ENCODE data around the gene EFHC1. TPM values are rescaled to one million over a fixed set of nuclear protein-coding genes. Genes with fewer than 3 reads are reported as not detected.

EFHC1 gene
- total RNA-seq, 4 donors from 2014 or later = 0.46 to 9.3 (median 1.5) TPM

GRCh38 chr6:52557389-52558265 lies 137.5 kb downstream of the EFHC1 start:
- TF ChIP-seq POLR2A (IDR thresholded peaks at IDR 0.05) (no peak), CTCF (IDR thresholded peaks at IDR 0.05 in 4 of 5, conservative IDR thresholded peaks at IDR 0.05 in 1 of 5) (no peak)
- DNase-seq = no peak
- H3K9me3 ChIP-seq = no peaks in the 10 kb centered on the region
- H3K4me1 ChIP-seq = peaks cover 4 to 7% of the 10 kb centered on the region in 2 donors
- in situ Hi-C loops (cut with MboI; ENCODE audit: low sequenced_read_pairs in 4 of 4) = no loop called here
- no peak overlapping the region for H3K4me3 ChIP-seq
- no peak for ATAC-seq
- H3K36me3 ChIP-seq = no peaks in the 10 kb centered on the region
- H3K27ac ChIP-seq = peak overlapping the region in 2 of 4 donors; percentile 15 to 18
- H3K27me3 ChIP-seq = no peaks in the 10 kb centered on the region
- intact Hi-C loops (cut with DNase I; ENCODE audit: low total_unique reads) = no loop called here

- H3K27ac ChIP-seq = peak overlapping the region in 2 of 4 donors; percentile 15 to 18
- H3K36me3 ChIP-seq = no peaks in the 10 kb centered on the region
- DNase-seq (no peak), ATAC-seq (peak in 1 of 2 donors; percentile 44)
- H3K27me3 ChIP-seq = no peaks in the 10 kb centered on the region
- in situ Hi-C loops (cut with MboI; ENCODE audit: low sequenced_read_pairs in 4 of 4) = no loop called here
- peaks cover 3 to 7% of the 10 kb centered on the region in 2 donors for H3K4me1 ChIP-seq
- intact Hi-C loops (cut with DNase I; ENCODE audit: low total_unique reads) = no loop called here
- H3K4me3 ChIP-seq = no peak overlapping the region
- no peak for TF ChIP-seq CTCF (IDR thresholded peaks at IDR 0.05 in 4 of 5, conservative IDR thresholded peaks at IDR 0.05 in 1 of 5)
- TF ChIP-seq POLR2A (IDR thresholded peaks at IDR 0.05) = no peak
- no peaks in the 10 kb centered on the region for H3K9me3 ChIP-seq
These were observed 138.3 kb downstream of the EFHC1 start for GRCh38 chr6:52558266-52559000.

- H3K27ac ChIP-seq = no peak overlapping the region
- TF ChIP-seq CTCF (IDR thresholded peaks at IDR 0.05 in 4 of 5, conservative IDR thresholded peaks at IDR 0.05 in 1 of 5) (no peak), POLR2A (IDR thresholded peaks at IDR 0.05) (no peak)
- no peak for DNase-seq
These were observed 140.3 kb downstream of the EFHC1 start for GRCh38 chr6:52560462-52560861.

GRCh38 chr6:52562911-52563310 lies 142.8 kb downstream of the EFHC1 start:
- no peaks in the 10 kb centered on the region for H3K9me3 ChIP-seq
- no peaks in the 10 kb centered on the region for H3K36me3 ChIP-seq
- ATAC-seq = no peak
- H3K27me3 ChIP-seq = no peaks in the 10 kb centered on the region
- intact Hi-C loops (cut with DNase I; ENCODE audit: low total_unique reads) (no loop called here), in situ Hi-C loops (cut with MboI; ENCODE audit: low sequenced_read_pairs in 4 of 4) (no loop called here)
- no peak overlapping the region for H3K4me3 ChIP-seq
- peaks cover 22 to 26% of the 10 kb centered on the region in 2 donors for H3K4me1 ChIP-seq
- no peak overlapping the region for H3K27ac ChIP-seq
- TF ChIP-seq POLR2A (IDR thresholded peaks at IDR 0.05) (no peak), CTCF (IDR thresholded peaks at IDR 0.05 in 4 of 5, conservative IDR thresholded peaks at IDR 0.05 in 1 of 5) (no peak)
- no peak for DNase-seq

More at GRCh38 chr6:52560462-52560861, 140.3 kb downstream of the EFHC1 start:
- no peak overlapping the region for H3K4me3 ChIP-seq
- no peak for ATAC-seq
- in situ Hi-C loops (cut with MboI; ENCODE audit: low sequenced_read_pairs in 4 of 4) (no loop called here), intact Hi-C loops (cut with DNase I; ENCODE audit: low total_unique reads) (no loop called here)
- H3K36me3 ChIP-seq = no peaks in the 10 kb centered on the region
- no peaks in the 10 kb centered on the region for H3K9me3 ChIP-seq
- H3K27me3 ChIP-seq = no peaks in the 10 kb centered on the region
- H3K4me1 ChIP-seq = peaks cover 4 to 7% of the 10 kb centered on the region in 2 donors
